Epithelial cell of prostate (primary cell): ENCODE results near the gene RET.
"Not testable (repeated sequence)": the region's sequence is repeated elsewhere in the genome, so short reads cannot be mapped to it uniquely, and the experiment has no call there.

ENCODE experiments used
- DNase-seq: peaks from one replicate; pipeline ENCODE4 v3.0.0-alpha.2; 2011; ENCODE audit warnings: low read depth, low spot score
- H3K27ac ChIP-seq: fragments of 450-650 bp; 2 replicates; pipeline ENCODE4 v1.5.1; 2017; ENCODE audit warnings: mild to moderate bottlenecking

RET gene

GRCh38 chr10:43074827-43075611, 1.9 kb upstream of the RET start:
- H3K27ac ChIP-seq = no peak overlapping the region
- DNase-seq = no peak

GRCh38 chr10:43075612-43076003, 1.3 kb upstream of the RET start:
- H3K27ac ChIP-seq = no peak overlapping the region
- no peak for DNase-seq

- no peak for DNase-seq
These were observed 476 bp upstream of the RET start for GRCh38 chr10:43076311-43076875.

GRCh38 chr10:43077421-43078171, 727 bp downstream of the RET start:
- no peak overlapping the region for H3K27ac ChIP-seq

More at GRCh38 chr10:43076311-43076875, 476 bp upstream of the RET start:
- H3K27ac ChIP-seq = no peak overlapping the region

GRCh38 chr10:43078175-43078985, 1.5 kb downstream of the RET start:
- no peak overlapping the region for H3K27ac ChIP-seq
- no peak for DNase-seq

More at GRCh38 chr10:43077421-43078171, 727 bp downstream of the RET start:
- no peak for DNase-seq

GRCh38 chr10:43078986-43079273, 2.1 kb downstream of the RET start:
- H3K27ac ChIP-seq = no peak overlapping the region
- DNase-seq = no peak

- no peak for DNase-seq
These were observed 3.0 kb downstream of the RET start for GRCh38 chr10:43079856-43080255.

GRCh38 chr10:43082087-43082486, 5.2 kb downstream of the RET start:
- DNase-seq = no peak
- no peak overlapping the region for H3K27ac ChIP-seq

More at GRCh38 chr10:43079856-43080255, 3.0 kb downstream of the RET start:
- H3K27ac ChIP-seq = no peak overlapping the region

- no peak for DNase-seq
These were observed 5.9 kb downstream of the RET start for GRCh38 chr10:43082746-43083145.

GRCh38 chr10:43083764-43084163, 6.9 kb downstream of the RET start:
- H3K27ac ChIP-seq = no peak overlapping the region

More at GRCh38 chr10:43082746-43083145, 5.9 kb downstream of the RET start:
- no peak overlapping the region for H3K27ac ChIP-seq

GRCh38 chr10:43084812-43085211, 7.9 kb downstream of the RET start:
- no peak overlapping the region for H3K27ac ChIP-seq
- no peak for DNase-seq

More at GRCh38 chr10:43083764-43084163, 6.9 kb downstream of the RET start:
- DNase-seq = no peak

- H3K27ac ChIP-seq = no peak overlapping the region
These were observed 9.6 kb downstream of the RET start for GRCh38 chr10:43086321-43086942.

GRCh38 chr10:43089519-43089918, 12.7 kb downstream of the RET start:
- DNase-seq = no peak
- H3K27ac ChIP-seq = no peak overlapping the region

More at GRCh38 chr10:43086321-43086942, 9.6 kb downstream of the RET start:
- DNase-seq = no peak

GRCh38 chr10:43090188-43090587, 13.3 kb downstream of the RET start:
- DNase-seq = no peak
- no peak overlapping the region for H3K27ac ChIP-seq

- no peak for DNase-seq
- no peak overlapping the region for H3K27ac ChIP-seq
These were observed 13.8 kb downstream of the RET start for GRCh38 chr10:43090664-43091063.

GRCh38 chr10:43091846-43092245, 15.0 kb downstream of the RET start:
- no peak for DNase-seq
- no peak overlapping the region for H3K27ac ChIP-seq

- H3K27ac ChIP-seq = no peak overlapping the region
- DNase-seq = no peak
These were observed 16.7 kb downstream of the RET start for GRCh38 chr10:43093423-43094076.

GRCh38 chr10:43094085-43094484, 17.2 kb downstream of the RET start:
- DNase-seq = no peak
- H3K27ac ChIP-seq = no peak overlapping the region

GRCh38 chr10:43099339-43099738, 22.5 kb downstream of the RET start:
- not testable (repeated sequence) for DNase-seq, H3K27ac ChIP-seq
